Measurements from ENCODE around the gene ADAM22. TPM values are rescaled to one million over a fixed set of nuclear protein-coding genes. Genes with fewer than 3 reads are reported as not detected.

ADAM22 gene
- total RNA-seq, 1 experiment from 2014 or later: 10.0 TPM

DNA sequence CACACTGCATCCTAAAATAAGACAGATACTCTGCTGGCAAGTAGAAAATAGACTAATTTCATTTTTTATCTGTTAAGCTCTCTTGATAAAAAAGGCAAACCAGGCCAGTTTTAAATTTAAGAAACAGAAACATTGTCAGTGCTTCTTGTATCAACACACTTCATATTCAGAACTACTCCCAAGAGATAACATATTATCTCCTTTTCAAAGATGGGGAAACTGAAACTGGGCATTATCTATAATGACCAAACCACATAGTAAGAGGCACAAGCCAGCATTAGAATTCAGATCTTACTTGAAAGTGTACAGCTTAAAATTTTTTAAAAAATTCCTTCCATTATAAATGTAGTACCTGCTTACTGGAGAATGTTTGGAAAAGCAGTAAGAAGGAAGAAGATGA, 271.1 kb downstream of the ADAM22 start:
- no peak for ATAC-seq
- ChIA-PET POLR2A (no interaction called here), RAD21 (ENCODE audit: low non-redundant PET in 1 of 2, low total read pairs in 2 of 2, uncharacterized antibody in 2 of 2, unreplicated experiment in 2 of 2) (no interaction called here)

More for the DNA sequence above, 271.1 kb downstream of the ADAM22 start:
- Histone ChIP-seq H3K4me1 (ENCODE audit: control insufficient read depth in 1 of 2, insufficient read depth in 2 of 2, low read length in 2 of 2) (no peaks in the 10 kb centered on the region), H2AFZ (ENCODE audit: low read depth, low read length, poor library complexity, severe bottlenecking) (no peak overlapping the region), H3K4me2 (ENCODE audit: low read length) (no peak overlapping the region), H3K79me2 (ENCODE audit: insufficient read depth, low read length) (no peaks in the 10 kb centered on the region), H3K9me2 (ENCODE audit: insufficient read depth) (no peaks in the 10 kb centered on the region), H3K9me3 (ENCODE audit: control insufficient read depth in 1 of 2, insufficient read depth in 1 of 2, low read depth in 1 of 2, low read length in 2 of 2) (no peaks in the 10 kb centered on the region), H3K36me3 (ENCODE audit: control insufficient read depth in 1 of 2, insufficient read depth in 2 of 2, low read length in 2 of 2) (peaks cover 11 to 21% of the 10 kb centered on the region in 2 experiments; a peak in 3 of 4 replicates), H3K27ac (ENCODE audit: low read depth, low read length) (no peak overlapping the region), H3K4me3 (replicated peaks in 1 of 2; ENCODE audit: low read depth in 1 of 2, low read length in 2 of 2) (no peak overlapping the region), H3K9ac (ENCODE audit: low read length) (no peak overlapping the region), H4K20me1 (ENCODE audit: insufficient read depth) (no peaks in the 10 kb centered on the region), H3K27me3 (ENCODE audit: insufficient read depth, low read length) (no peaks in the 10 kb centered on the region)
- no TSS peak for BruUV-seq (replicated peaks)
- CTCF ChIA-PET: no interaction called here
- intact Hi-C loops (cut with micrococcal nuclease): no loop called here
- TF ChIP-seq POLR2A (IDR thresholded peaks at IDR 0.05; ENCODE audit: borderline replicate concordance, extremely low read depth, insufficient read depth, insufficient read length): no peak
- TF ChIP-seq, protein P1, sequence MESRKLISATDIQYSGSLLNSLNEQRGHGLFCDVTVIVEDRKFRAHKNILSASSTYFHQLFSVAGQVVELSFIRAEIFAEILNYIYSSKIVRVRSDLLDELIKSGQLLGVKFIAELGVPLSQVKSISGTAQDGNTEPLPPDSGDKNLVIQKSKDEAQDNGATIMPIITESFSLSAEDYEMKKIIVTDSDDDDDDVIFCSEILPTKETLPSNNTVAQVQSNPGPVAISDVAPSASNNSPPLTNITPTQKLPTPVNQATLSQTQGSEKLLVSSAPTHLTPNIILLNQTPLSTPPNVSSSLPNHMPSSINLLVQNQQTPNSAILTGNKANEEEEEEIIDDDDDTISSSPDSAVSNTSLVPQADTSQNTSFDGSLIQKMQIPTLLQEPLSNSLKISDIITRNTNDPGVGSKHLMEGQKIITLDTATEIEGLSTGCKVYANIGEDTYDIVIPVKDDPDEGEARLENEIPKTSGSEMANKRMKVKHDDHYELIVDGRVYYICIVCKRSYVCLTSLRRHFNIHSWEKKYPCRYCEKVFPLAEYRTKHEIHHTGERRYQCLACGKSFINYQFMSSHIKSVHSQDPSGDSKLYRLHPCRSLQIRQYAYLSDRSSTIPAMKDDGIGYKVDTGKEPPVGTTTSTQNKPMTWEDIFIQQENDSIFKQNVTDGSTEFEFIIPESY (IDR thresholded peaks at IDR 0.05; ENCODE audit: extremely low read depth, insufficient replicate concordance, low read length): no peak
- TF ChIP-seq, protein P2, sequence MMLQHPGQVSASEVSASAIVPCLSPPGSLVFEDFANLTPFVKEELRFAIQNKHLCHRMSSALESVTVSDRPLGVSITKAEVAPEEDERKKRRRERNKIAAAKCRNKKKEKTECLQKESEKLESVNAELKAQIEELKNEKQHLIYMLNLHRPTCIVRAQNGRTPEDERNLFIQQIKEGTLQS (IDR thresholded peaks at IDR 0.05): no peak
- no peak for TF ChIP-seq YY1 (IDR thresholded peaks at IDR 0.05; ENCODE audit: extremely low read depth, insufficient replicate concordance, low read depth, low read length)
- TF ChIP-seq ZFX (IDR thresholded peaks at IDR 0.05): no peak
- TF ChIP-seq EGR1 (IDR thresholded peaks at IDR 0.05; ENCODE audit: low read depth): no peak
- TF ChIP-seq CEBPB (IDR thresholded peaks at IDR 0.05; ENCODE audit: low read depth): no peak
- no peak for TF ChIP-seq EZH2phosphoT487 (IDR thresholded peaks at IDR 0.05; ENCODE audit: borderline replicate concordance)
- TF ChIP-seq, protein P3, sequence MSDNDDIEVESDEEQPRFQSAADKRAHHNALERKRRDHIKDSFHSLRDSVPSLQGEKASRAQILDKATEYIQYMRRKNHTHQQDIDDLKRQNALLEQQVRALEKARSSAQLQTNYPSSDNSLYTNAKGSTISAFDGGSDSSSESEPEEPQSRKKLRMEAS (IDR thresholded peaks at IDR 0.05): no peak
- TF ChIP-seq RAD21 (IDR thresholded peaks at IDR 0.05; ENCODE audit: low read depth): no peak
- no peak for TF ChIP-seq SP1 (IDR thresholded peaks at IDR 0.05; ENCODE audit: low read depth)
- TF ChIP-seq FOSL1 (IDR thresholded peaks at IDR 0.05; ENCODE audit: low read depth): no peak
- no peak for TF ChIP-seq JUND (IDR thresholded peaks at IDR 0.05)
- TF ChIP-seq POLR2AphosphoS5 (IDR thresholded peaks at IDR 0.05; ENCODE audit: low read depth, low read length): no peak
- no peak for TF ChIP-seq SRF (IDR thresholded peaks at IDR 0.05; ENCODE audit: low read depth)
- DNase-seq (ENCODE audit: low read depth, low spot score): no peak
